Measurements from ENCODE around the gene BSCL2.

The BSCL2 gene

DNA sequence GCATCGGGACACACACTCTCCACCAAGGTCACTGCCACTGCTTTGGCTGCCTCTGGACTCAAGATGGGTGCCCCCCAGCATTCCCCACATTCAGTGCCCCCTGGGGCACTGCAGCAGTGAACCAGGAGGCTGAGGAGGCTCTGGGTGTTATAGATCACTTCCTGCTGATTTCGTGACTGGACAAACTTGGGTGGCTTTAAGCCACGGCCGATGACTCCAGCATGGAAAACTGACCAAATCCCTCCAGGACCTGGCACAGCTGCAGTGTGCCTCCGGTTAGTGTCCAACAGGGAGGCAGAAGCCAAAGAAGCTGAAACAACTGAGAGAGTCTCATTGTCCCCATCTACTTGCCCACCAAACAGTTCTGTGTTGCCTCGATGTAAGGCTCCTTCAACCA lies 59.6 kb downstream of the BSCL2 start:
- TF ChIP-seq, protein P1, sequence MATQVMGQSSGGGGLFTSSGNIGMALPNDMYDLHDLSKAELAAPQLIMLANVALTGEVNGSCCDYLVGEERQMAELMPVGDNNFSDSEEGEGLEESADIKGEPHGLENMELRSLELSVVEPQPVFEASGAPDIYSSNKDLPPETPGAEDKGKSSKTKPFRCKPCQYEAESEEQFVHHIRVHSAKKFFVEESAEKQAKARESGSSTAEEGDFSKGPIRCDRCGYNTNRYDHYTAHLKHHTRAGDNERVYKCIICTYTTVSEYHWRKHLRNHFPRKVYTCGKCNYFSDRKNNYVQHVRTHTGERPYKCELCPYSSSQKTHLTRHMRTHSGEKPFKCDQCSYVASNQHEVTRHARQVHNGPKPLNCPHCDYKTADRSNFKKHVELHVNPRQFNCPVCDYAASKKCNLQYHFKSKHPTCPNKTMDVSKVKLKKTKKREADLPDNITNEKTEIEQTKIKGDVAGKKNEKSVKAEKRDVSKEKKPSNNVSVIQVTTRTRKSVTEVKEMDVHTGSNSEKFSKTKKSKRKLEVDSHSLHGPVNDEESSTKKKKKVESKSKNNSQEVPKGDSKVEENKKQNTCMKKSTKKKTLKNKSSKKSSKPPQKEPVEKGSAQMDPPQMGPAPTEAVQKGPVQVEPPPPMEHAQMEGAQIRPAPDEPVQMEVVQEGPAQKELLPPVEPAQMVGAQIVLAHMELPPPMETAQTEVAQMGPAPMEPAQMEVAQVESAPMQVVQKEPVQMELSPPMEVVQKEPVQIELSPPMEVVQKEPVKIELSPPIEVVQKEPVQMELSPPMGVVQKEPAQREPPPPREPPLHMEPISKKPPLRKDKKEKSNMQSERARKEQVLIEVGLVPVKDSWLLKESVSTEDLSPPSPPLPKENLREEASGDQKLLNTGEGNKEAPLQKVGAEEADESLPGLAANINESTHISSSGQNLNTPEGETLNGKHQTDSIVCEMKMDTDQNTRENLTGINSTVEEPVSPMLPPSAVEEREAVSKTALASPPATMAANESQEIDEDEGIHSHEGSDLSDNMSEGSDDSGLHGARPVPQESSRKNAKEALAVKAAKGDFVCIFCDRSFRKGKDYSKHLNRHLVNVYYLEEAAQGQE (IDR thresholded peaks at IDR 0.05; ENCODE audit: insufficient read depth in 1 of 2, low read depth in 2 of 2, low read length in 2 of 2): no peak
- TF ChIP-seq SIN3A (IDR thresholded peaks at IDR 0.05; ENCODE audit: borderline replicate concordance, insufficient read depth, low read length) (no peak), FOXP2 (optimal IDR thresholded peaks at IDR 0.05; ENCODE audit: borderline replicate concordance, extremely low read depth, extremely low read length, insufficient read depth) (no peak), TAF1 (IDR thresholded peaks at IDR 0.05; ENCODE audit: borderline replicate concordance, insufficient read depth, low read length) (no peak), POLR2AphosphoS5 (IDR thresholded peaks at IDR 0.05; ENCODE audit: low read depth, low read length) (no peak)

DNA sequence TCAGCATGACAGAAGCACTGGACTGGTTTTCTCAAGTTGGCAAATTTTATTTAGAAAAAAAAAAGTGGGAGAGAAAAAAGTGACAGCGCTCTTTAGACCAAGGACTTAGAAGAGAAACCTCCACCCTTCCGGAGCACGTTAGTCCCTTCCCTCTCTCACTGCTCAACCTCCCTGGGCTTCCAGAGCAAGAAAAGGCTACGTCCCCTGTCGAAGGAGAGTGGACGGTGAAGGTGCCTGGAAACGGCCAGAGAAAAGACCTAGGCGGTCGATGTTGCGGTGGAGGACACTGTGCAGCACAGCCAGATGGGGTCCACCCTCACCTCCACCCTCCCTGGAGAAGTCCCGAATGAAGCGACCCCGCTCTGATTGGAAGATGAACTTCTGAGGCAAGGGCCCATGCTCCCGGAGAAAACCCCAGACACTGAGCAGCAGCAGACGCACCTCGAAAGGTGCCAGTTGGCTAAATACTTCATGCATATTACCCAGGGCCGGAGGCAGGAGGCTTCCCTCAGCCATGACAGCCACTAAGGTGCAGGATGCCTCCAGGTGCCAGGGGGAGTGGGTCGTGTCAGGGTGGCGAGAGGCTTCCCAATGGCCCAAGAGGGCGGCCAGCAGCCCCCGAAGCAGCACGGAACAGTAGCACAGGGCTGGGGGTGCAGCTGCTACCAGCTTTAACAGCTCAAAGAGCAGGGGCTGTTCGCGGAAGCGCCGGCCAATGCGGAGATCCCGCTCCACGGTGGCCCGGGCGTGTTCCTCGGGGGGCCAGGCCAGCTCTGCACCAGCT lies 60.2 kb downstream of the BSCL2 start:
- TF ChIP-seq, protein P1 (IDR thresholded peaks at IDR 0.05; ENCODE audit: insufficient read depth in 1 of 2, low read depth in 2 of 2, low read length in 2 of 2): no peak
- TF ChIP-seq FOXP2 (optimal IDR thresholded peaks at IDR 0.05; ENCODE audit: borderline replicate concordance, extremely low read depth, extremely low read length, insufficient read depth) (no peak), POLR2AphosphoS5 (IDR thresholded peaks at IDR 0.05; ENCODE audit: low read depth, low read length) (no peak), SIN3A (IDR thresholded peaks at IDR 0.05; ENCODE audit: borderline replicate concordance, insufficient read depth, low read length) (no peak)

DNA sequence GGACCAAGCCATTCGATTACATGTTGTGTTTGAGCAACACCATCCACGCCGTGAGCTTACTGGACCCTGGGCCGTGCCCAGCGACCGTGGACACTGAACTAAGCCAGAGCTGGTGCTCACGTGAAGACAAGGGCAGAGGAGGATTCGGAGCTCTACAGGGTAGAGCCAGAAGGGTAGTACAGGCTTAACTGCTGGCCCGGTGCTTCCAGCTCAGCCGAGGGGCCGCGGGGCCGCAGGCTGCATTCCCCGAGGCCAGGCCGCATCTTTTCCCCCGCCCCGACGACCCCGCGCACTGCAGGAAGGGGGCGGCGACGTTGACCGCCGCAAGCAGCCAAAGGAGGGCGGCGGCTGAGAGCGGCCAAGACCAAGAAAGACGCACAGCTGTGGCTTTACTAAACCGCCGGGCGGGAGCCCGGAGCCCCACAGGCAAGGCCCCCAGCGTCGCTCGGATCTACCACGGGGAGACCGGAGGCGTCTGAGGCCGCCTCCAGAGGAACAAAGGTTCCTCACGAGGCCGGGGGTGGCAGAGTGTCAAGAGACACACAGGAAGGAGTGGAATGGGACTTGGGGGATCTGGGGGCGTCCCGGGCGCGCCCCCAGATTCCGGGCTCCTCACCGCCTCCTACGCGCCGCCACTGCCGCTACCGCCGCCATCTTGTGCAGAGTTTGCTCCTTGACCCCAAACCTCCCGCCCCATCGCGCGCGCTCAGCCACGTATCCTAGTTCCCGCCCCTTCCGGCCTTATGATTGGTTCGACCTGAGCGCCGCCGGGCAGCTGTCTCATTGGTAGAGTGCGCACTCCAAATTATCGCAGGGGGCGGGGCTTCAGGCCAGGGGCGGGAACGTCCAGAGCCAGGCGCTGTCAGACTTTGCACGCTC lies 61.0 kb downstream of the BSCL2 start, which contains the start of gene GANAB:
Gene GANAB (minus strand): TSS at position 668 of the 879 bp plus-strand sequence. CDS start 14 bp downstream, at position 654.
- TF ChIP-seq TAF1 (IDR thresholded peaks at IDR 0.05; ENCODE audit: borderline replicate concordance, insufficient read depth, low read length): peak; percentile 95
- peak; percentile 51 for TF ChIP-seq FOXP2 (optimal IDR thresholded peaks at IDR 0.05; ENCODE audit: borderline replicate concordance, extremely low read depth, extremely low read length, insufficient read depth)
- 0 out of 2 replicates have a peak, but pooled peaks have one; percentile 41 for TF ChIP-seq SIN3A (IDR thresholded peaks at IDR 0.05; ENCODE audit: borderline replicate concordance, insufficient read depth, low read length)
- TF ChIP-seq, protein P1 (IDR thresholded peaks at IDR 0.05; ENCODE audit: insufficient read depth in 1 of 2, low read depth in 2 of 2, low read length in 2 of 2): peak in 1 of 2 experiments; percentile 29; a peak in 1 of 4 replicates
- peak; percentile 98 for TF ChIP-seq POLR2AphosphoS5 (IDR thresholded peaks at IDR 0.05; ENCODE audit: low read depth, low read length)

DNA sequence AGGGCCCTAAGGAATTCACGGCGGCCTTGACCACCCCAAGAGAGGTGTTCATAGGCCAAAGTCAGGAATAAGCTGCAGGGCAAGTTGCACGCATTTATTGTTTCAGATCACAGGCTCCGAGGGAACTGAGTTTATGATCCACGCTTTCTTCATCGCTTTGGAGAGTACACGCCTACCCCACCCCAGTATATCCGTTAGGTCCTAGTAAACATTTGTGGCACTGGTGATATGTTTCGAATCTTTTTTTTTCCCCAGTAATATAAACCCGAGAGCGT lies 61.6 kb downstream of the BSCL2 start:
- TF ChIP-seq SIN3A (IDR thresholded peaks at IDR 0.05; ENCODE audit: borderline replicate concordance, insufficient read depth, low read length) (no peak; the same call in 1 of the 2 replicates), TAF1 (IDR thresholded peaks at IDR 0.05; ENCODE audit: borderline replicate concordance, insufficient read depth, low read length) (no peak), FOXP2 (optimal IDR thresholded peaks at IDR 0.05; ENCODE audit: borderline replicate concordance, extremely low read depth, extremely low read length, insufficient read depth) (no peak), POLR2AphosphoS5 (IDR thresholded peaks at IDR 0.05; ENCODE audit: low read depth, low read length) (no peak)
- TF ChIP-seq, protein P1 (IDR thresholded peaks at IDR 0.05; ENCODE audit: insufficient read depth in 1 of 2, low read depth in 2 of 2, low read length in 2 of 2): no peak
